GM19372 (cell line): ENCODE data around the gene WFIKKN1.

Experiments
- ATAC-seq: cut with Tn5 transposase; IDR thresholded peaks from one replicate; pipeline ENCODE4 v1.9.1; 2021; ENCODE audit warnings: mild to moderate bottlenecking, low read depth, moderate library complexity; ENCODE audit not compliant: unreplicated experiment

The WFIKKN1 gene

DNA sequence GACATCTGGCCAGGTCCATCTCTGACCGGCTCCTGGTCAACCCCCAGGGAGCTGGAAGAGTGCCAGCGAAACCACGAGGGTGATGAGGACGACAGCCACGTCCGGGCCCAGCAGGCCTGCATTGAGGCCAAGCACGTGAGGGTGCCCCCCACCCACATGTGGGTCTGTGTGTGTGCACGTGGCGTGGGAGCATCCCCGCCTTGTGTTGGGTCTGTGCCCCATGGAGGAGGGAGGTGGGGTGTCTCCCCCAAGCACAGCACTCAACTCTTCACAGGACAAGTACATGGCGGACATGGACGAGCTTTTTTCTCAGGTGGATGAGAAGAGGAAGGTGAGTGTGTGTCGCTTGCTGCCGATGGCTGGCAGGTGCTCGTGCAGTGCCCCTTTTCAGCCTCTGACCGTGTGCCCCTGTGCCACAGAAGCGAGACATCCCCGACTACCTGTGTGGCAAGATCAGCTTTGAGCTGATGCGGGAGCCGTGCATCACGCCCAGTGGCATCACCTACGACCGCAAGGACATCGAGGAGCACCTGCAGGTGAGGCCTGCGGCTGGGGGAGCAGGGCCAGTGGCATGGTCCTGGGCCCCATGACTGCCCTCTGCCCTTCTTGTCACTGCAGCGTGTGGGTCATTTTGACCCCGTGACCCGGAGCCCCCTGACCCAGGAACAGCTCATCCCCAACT, 51.1 kb downstream of the WFIKKN1 start:
- ATAC-seq = no peak

DNA sequence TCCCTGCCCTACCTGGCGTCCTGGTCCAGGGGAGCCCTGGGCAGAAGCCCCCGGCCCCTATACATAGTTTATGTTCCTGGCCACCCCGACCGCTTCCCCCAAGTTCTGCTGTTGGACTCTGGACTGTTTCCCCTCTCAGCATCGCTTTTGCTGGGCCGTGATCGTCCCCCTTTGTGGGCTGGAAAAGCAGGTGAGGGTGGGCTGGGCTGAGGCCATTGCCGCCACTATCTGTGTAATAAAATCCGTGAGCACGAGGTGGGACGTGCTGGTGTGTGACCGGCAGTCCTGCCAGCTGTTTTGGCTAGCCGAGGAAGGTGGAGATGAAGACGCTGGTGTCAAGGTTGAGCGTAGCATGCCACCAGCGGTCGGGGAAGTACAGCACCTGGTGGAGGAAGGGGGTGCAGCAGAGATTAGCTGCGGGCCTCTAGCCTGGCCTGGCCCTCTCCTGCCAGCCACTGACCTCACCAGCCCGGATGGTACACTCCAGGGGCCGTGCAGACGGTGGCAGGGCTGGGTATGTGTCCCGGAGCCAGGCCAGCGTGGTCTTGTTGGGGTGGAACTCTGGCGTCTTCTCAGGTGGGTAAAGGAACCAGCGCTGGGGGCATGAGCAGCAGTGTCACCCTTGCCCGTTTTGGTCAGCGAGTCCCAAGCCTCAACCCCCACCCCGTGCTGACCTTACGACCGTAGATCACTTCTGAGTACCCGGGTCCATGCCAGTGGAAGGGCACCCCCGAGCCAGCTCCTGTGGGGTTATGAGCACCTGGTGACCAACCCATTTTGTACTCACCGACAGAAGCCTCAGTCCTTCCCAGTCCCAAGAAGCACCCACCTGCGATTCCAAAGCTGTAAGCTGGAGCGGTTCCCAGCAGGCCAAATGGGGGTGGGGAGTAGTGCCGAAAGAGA, 52.0 kb downstream of the WFIKKN1 start:
- ATAC-seq = no peak

DNA sequence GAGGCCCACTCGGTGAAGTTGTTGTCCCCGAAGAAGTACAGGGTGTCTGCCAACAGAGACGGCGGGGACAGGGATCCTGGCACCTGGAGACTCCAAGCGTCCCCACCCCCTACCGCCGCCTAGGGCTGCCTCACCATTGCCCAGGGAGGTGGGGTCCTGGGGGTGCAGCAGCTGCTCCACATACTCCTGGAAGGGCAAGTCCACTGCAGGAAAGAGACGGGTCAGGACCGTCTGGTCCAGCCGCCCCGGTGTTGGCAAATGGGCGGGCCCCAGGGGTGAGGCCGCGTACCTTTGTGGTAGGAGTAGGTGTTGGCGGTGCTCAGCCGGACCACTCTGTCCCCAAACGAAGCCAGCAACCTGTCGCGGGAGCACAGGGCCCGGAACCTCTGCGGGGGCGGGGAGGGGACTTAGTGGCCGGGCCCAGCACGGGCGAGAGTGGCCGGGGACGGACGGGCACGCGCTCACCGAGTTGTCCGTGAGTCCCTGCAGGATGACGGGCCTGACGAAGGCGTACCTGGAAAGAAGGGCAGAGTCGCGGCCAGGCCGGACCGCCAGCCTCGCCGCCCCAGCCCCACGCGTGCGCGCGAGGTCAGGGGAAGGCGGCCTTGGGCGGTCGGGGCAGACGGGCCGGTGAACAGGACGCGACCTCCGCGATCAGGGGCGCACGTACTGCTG, 52.7 kb downstream of the WFIKKN1 start:
- ATAC-seq = no peak
